Skin epidermis (tissue), 12 donors: ENCODE results near the gene RNF212B.

Experiments
- H3K27ac ChIP-seq, 21 experiments: fragments of 200-600 bp; sonication (generic) in 11 of 21; one replicate each; pipeline ENCODE4 v1.5.0; 2020; ENCODE audit warnings: mild to moderate bottlenecking in 3 of 21, inconsistent platforms in 2 of 21, moderate library complexity in 2 of 21
- H3K4me3 ChIP-seq, 7 experiments: fragments of 200-600 bp; sonication (generic) in 2 of 7; one replicate each; pipeline ENCODE4 v1.5.0; 2020; ENCODE audit warnings: inconsistent platforms in 2 of 7, mild to moderate bottlenecking in 2 of 7, moderate library complexity in 1 of 7

Gene RNF212B

GRCh38 chr14:23308721-23309445 is 71.1 kb downstream of the RNF212B start:
- peak overlapping the region in 3 of 7 experiments; percentile 4 to 69 (median 58) for H3K4me3 ChIP-seq
- peak overlapping the region in 14 of 21 experiments; percentile 10 to 95 (median 46) for H3K27ac ChIP-seq

- peak overlapping the region in 1 of 21 experiments; percentile 1 for H3K27ac ChIP-seq
- H3K4me3 ChIP-seq: no peak overlapping the region
Measured at GRCh38 chr14:23310546-23310945, 72.8 kb downstream of the RNF212B start.

DNA sequence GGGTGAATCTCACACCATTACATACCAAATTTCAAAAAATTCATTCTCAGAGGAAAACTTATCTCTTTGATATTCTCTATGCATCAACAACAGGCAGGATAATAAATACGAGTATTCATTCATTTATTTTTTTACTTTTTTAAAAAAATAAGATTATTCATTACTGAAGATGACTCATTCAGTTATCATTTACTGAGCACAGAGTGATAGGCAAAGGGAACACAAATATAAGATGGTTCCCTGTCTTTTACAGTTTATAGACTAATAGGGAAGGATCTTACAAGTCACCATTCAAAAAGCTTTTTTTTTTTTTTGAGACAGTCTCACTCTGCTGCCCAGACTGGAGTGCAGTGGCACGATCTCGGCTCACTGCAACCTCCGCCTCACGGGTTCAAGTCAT is 78.6 kb downstream of the RNF212B start:
- Histone ChIP-seq H3K27ac (no peak overlapping the region), H3K4me3 (no peak overlapping the region)

DNA sequence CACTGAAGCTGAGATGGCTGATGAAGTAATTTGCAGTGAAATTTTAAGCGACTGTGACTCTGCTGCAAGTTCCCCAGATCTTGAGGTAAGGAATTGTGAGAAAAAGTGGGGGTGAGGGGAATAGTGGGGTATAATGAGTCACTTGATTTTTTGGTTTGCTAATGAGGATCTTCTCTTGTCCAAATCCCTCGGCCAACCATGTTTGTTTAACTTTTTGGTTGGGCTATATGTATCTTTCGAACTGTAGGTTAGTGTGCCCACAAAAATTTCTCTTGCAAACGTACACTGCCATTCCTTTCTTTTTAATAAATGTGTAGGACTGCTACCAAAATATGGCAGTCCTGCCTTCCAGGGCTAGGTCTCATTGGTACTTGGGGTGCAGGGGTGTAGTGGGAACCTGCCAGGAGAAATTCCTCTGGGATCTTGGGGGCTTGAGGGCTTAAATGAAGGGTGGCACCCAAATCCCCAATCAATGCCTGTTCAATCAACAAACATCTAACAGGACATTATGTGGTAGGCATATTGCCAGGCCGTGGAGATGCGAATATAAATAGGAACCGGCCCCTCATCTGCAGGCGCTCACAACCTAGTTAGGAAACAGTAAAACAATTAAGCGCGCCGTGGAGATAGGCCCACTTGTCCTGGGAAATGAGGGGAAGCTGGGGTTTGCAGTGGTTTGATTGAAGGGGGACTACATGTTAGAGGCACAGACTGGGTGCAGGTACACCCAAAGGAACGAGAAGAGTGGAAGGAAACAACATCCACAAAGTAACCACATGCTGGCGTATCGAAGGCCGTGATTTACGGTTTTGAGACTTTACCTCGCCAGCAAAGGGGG is 82.2 kb downstream of the RNF212B start:
- Histone ChIP-seq H3K27ac (peak overlapping the region in 20 of 21 experiments; percentile 66 to 99 (median 88)), H3K4me3 (peak overlapping the region; percentile 12 to 96 (median 92))

DNA sequence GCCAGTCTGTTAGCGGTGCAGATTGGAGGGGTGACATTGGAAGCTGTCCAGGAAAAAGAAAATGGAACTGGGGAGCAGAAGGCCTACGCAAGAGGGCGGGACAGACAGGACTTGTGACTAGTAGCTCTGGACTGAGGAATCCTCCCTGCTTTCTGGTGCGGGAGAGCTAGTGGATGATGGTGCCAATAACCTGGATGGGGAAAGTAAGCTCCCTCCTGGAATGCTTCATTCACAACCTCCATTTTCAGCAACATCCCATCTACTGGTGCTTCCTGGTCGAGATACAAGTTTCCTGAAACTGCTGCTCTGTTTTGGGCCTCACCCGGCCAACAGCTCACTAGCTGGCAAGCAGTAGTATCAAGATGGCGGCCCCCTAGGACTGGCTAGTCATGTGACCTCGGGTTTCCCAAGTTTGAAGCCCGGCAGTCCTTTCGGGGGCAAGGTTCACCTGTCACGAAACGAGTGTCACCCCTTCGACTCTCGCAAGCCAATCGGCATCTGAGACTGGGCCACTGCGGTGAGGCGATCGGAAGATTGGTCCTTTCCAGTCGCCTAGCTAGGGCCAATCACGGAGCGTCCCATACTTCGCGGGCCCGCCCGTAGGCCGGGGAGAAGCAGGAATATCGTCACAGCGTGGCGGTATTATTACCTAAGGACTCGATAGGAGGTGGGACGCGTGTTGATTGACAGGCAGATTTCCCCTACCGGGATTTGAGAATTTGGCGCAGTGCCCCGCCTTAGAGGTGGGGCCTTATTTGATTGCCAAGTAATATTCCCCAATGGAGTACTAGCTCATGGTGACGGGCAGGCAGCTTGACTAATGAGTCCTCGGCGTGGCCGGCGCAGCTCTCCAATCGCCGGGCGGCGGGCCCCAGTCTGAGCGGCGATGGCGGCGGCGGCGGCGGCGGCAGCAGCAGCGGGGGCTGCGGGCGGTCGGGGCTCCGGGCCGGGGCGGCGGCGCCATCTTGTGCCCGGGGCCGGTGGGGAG is 83.1 kb downstream of the RNF212B start, which contains the start of gene PABPN1:
TSS of gene PABPN1 (plus strand) at position 874 of the 988 bp plus-strand sequence. CDS start at position 887, 13 bp downstream.
- peak within 1 kb of the TSS; percentile 67 to 98 (median 94) for H3K4me3 ChIP-seq
- H3K27ac ChIP-seq: peak within 1 kb of the TSS; percentile 90 to 99 (median 98)

DNA sequence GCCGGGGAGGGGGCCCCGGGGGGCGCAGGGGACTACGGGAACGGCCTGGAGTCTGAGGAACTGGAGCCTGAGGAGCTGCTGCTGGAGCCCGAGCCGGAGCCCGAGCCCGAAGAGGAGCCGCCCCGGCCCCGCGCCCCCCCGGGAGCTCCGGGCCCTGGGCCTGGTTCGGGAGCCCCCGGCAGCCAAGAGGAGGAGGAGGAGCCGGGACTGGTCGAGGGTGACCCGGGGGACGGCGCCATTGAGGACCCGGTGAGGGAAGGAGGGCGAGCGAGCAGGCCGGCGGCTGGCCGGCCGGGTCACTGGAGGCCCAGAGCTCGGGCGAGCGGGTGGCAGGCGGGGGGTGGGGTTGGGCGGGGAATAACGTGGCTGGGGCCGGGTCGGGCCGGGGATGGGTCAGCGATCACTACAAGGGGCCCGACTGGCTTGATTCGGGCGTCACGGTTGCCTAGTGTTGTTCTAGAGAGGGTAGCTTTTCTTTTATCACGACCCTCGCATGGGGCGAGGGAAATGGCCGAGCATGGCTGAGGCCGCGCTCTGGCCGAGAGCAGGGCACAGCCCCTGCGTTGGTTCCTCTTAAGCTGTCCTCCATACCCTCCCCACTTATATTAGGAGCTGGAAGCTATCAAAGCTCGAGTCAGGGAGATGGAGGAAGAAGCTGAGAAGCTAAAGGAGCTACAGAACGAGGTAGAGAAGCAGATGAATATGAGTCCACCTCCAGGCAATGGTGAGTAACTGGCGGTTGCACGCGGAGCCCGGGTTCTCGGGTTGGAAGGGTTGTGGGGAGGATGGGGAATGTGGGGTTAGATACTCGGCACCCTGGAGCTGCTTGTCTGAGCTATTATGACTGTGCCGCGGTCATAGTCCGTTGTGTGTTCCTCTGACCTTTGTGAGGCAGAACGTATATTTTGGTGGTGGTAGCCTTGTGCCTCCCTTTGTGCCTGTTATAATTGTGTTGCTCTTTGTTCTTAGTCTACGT is 84.1 kb downstream of the RNF212B start:
- Histone ChIP-seq H3K4me3 (peak overlapping the region; percentile 67 to 98 (median 94)), H3K27ac (peak overlapping the region; percentile 90 to 99 (median 98))
